ENCODE data around the gene MAPK11.

DNA sequence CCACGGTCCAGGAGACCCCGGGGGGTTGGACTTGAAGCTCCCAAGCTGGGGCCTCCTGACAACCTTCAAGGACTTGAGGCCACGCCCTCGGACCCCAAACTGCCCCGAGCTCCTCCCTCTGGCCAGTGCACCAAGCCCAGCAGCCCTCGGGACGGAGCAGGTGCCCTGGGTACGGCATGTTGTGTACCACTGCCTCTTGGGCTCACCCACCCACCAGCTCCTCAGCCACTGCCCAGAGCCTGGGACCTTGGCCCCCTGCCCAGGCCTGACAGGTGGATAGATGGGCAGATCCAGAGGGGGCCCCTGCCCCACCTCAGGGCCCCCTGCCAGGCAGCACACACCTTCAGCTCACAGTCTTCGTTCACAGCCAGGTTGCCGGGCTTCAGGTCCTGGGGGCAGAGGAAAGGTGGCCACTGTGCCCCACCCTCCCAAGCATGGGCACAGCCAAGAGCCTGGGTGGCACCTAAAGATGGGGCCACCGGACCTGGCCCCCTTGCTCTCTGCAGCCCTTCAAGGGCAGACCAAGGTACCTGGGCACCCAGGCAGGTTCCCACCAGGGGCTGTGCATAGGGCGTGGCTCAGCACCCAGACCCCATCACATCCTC is 13.8 kb downstream of the MAPK11 start:
- TF ChIP-seq, protein P1, sequence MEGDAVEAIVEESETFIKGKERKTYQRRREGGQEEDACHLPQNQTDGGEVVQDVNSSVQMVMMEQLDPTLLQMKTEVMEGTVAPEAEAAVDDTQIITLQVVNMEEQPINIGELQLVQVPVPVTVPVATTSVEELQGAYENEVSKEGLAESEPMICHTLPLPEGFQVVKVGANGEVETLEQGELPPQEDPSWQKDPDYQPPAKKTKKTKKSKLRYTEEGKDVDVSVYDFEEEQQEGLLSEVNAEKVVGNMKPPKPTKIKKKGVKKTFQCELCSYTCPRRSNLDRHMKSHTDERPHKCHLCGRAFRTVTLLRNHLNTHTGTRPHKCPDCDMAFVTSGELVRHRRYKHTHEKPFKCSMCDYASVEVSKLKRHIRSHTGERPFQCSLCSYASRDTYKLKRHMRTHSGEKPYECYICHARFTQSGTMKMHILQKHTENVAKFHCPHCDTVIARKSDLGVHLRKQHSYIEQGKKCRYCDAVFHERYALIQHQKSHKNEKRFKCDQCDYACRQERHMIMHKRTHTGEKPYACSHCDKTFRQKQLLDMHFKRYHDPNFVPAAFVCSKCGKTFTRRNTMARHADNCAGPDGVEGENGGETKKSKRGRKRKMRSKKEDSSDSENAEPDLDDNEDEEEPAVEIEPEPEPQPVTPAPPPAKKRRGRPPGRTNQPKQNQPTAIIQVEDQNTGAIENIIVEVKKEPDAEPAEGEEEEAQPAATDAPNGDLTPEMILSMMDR (IDR thresholded peaks at IDR 0.05) = no peak
- TF ChIP-seq EZH2phosphoT487 (IDR thresholded peaks at IDR 0.05) = no peak
